HG02885 (cell line): ENCODE data around the gene BTD.
A peak's percentile ranks its signal among the peaks of the same experiment; 100 is the strongest.

Source experiments
- ATAC-seq: cut with Tn5 transposase; IDR thresholded peaks from one replicate; pipeline ENCODE4 v1.9.1; 2021; ENCODE audit warnings: mild to moderate bottlenecking; ENCODE audit not compliant: unreplicated experiment, poor library complexity

Gene BTD

GRCh38 chr3:15634671-15635070 is 33.1 kb downstream of the BTD start:
- ATAC-seq, result no peak

GRCh38 chr3:15635121-15635661 is 33.6 kb downstream of the BTD start:
- ATAC-seq, result no peak

GRCh38 chr3:15636028-15636709 is 34.6 kb downstream of the BTD start:
- no peak for ATAC-seq

- ATAC-seq, result no peak
Measured at GRCh38 chr3:15637131-15637951, 35.8 kb downstream of the BTD start.

GRCh38 chr3:15638193-15638890 is 36.8 kb downstream of the BTD start:
- ATAC-seq, result no peak

- no peak for ATAC-seq
Measured at GRCh38 chr3:15638891-15639262, 37.3 kb downstream of the BTD start.

GRCh38 chr3:15645246-15645645 is 43.7 kb downstream of the BTD start:
- ATAC-seq, result no peak

GRCh38 chr3:15645740-15646501 is 44.4 kb downstream of the BTD start:
- no peak for ATAC-seq

- ATAC-seq, result no peak
Measured at GRCh38 chr3:15646851-15647511, 45.4 kb downstream of the BTD start.

GRCh38 chr3:15647611-15648167 is 46.1 kb downstream of the BTD start:
- ATAC-seq, result peak; percentile 94

- no peak for ATAC-seq
Measured at GRCh38 chr3:15649341-15649740, 47.8 kb downstream of the BTD start.

GRCh38 chr3:15649858-15650257 is 48.3 kb downstream of the BTD start:
- no peak for ATAC-seq

GRCh38 chr3:15651396-15651795 is 49.9 kb downstream of the BTD start:
- no peak for ATAC-seq

- no peak for ATAC-seq
Measured at GRCh38 chr3:15653321-15653720, 51.8 kb downstream of the BTD start.

GRCh38 chr3:15654127-15654526 is 52.6 kb downstream of the BTD start:
- no peak for ATAC-seq

GRCh38 chr3:15654891-15655290 is 53.3 kb downstream of the BTD start:
- no peak for ATAC-seq

- no peak for ATAC-seq
Measured at GRCh38 chr3:15656342-15656741, 54.8 kb downstream of the BTD start.

GRCh38 chr3:15657016-15657415 is 55.5 kb downstream of the BTD start:
- ATAC-seq, result no peak

- no peak for ATAC-seq
Measured at GRCh38 chr3:15659254-15659975, 57.9 kb downstream of the BTD start.
